HL-60 (cell line): ENCODE results near the gene OTOA.
"Not testable (repeated sequence)": the region's sequence is repeated elsewhere in the genome, so short reads cannot be mapped to it uniquely, and the experiment has no call there.

ENCODE experiments used
- DNase-seq, 2 experiments: peaks; one replicate each; pipeline ENCODE4 v3.0.0-alpha.2; 2010 to 2020; ENCODE audit warnings: low read depth in 1 of 2, low spot score in 1 of 2
- H3K27ac ChIP-seq: fragments of 250-450 bp; sonication (Bioruptor Pico); replicated peaks from 2 replicates; pipeline ENCODE4 v1.5.1; 2020; ENCODE audit warnings: mild to moderate bottlenecking, moderate library complexity
- H3K27me3 ChIP-seq: fragments of 250-450 bp; sonication (Bioruptor Pico); 2 replicates; pipeline ENCODE4 v1.5.1; 2021; ENCODE audit warnings: mild to moderate bottlenecking, moderate library complexity; ENCODE audit not compliant: insufficient read depth, poor library complexity, severe bottlenecking
- H3K4me3 ChIP-seq: replicated peaks from 2 replicates; pipeline ENCODE4 v1.5.1; 2011; ENCODE audit warnings: mild to moderate bottlenecking, control low read depth, low read length; ENCODE audit not compliant: insufficient read depth
- GABPA ChIP-seq: IDR thresholded peaks from 2 replicates; pipeline ENCODE4 v1.6.1; 2012; ENCODE audit warnings: low read depth
- POLR2AphosphoS5 ChIP-seq: IDR thresholded peaks from 2 replicates; pipeline ENCODE4 v1.6.1; 2012; ENCODE audit warnings: low read depth
- SPI1 ChIP-seq: IDR thresholded peaks from 2 replicates; pipeline ENCODE4 v1.6.1; 2012; ENCODE audit warnings: low read depth, mild to moderate bottlenecking, borderline replicate concordance
- TF ChIP-seq, protein P1 (sequence below): IDR thresholded peaks from 2 replicates; pipeline ENCODE4 v1.6.1; 2012; ENCODE audit warnings: low read depth; ENCODE audit not compliant: insufficient replicate concordance
- TF ChIP-seq, protein P2 (sequence below): IDR thresholded peaks from one replicate; pipeline ENCODE4 v1.5.1; 2011; ENCODE audit warnings: low read length, control low read depth, inconsistent platforms; ENCODE audit not compliant: insufficient read depth

The OTOA gene

GRCh38 chr16:21646721-21647561 is 16.8 kb upstream of the OTOA start:
- Histone ChIP-seq H3K27me3 (no peaks in the 10 kb centered on the region), H3K4me3 (no peak overlapping the region), H3K27ac (no peak overlapping the region)
- TF ChIP-seq, protein P1, sequence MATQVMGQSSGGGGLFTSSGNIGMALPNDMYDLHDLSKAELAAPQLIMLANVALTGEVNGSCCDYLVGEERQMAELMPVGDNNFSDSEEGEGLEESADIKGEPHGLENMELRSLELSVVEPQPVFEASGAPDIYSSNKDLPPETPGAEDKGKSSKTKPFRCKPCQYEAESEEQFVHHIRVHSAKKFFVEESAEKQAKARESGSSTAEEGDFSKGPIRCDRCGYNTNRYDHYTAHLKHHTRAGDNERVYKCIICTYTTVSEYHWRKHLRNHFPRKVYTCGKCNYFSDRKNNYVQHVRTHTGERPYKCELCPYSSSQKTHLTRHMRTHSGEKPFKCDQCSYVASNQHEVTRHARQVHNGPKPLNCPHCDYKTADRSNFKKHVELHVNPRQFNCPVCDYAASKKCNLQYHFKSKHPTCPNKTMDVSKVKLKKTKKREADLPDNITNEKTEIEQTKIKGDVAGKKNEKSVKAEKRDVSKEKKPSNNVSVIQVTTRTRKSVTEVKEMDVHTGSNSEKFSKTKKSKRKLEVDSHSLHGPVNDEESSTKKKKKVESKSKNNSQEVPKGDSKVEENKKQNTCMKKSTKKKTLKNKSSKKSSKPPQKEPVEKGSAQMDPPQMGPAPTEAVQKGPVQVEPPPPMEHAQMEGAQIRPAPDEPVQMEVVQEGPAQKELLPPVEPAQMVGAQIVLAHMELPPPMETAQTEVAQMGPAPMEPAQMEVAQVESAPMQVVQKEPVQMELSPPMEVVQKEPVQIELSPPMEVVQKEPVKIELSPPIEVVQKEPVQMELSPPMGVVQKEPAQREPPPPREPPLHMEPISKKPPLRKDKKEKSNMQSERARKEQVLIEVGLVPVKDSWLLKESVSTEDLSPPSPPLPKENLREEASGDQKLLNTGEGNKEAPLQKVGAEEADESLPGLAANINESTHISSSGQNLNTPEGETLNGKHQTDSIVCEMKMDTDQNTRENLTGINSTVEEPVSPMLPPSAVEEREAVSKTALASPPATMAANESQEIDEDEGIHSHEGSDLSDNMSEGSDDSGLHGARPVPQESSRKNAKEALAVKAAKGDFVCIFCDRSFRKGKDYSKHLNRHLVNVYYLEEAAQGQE, result no peak
- TF ChIP-seq SPI1 (no peak), GABPA (no peak), POLR2AphosphoS5 (no peak)
- TF ChIP-seq, protein P2, sequence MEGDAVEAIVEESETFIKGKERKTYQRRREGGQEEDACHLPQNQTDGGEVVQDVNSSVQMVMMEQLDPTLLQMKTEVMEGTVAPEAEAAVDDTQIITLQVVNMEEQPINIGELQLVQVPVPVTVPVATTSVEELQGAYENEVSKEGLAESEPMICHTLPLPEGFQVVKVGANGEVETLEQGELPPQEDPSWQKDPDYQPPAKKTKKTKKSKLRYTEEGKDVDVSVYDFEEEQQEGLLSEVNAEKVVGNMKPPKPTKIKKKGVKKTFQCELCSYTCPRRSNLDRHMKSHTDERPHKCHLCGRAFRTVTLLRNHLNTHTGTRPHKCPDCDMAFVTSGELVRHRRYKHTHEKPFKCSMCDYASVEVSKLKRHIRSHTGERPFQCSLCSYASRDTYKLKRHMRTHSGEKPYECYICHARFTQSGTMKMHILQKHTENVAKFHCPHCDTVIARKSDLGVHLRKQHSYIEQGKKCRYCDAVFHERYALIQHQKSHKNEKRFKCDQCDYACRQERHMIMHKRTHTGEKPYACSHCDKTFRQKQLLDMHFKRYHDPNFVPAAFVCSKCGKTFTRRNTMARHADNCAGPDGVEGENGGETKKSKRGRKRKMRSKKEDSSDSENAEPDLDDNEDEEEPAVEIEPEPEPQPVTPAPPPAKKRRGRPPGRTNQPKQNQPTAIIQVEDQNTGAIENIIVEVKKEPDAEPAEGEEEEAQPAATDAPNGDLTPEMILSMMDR, result no peak
- DNase-seq, result no peak

GRCh38 chr16:21647562-21648164 is 16.1 kb upstream of the OTOA start:
- TF ChIP-seq POLR2AphosphoS5 (no peak), GABPA (no peak), SPI1 (no peak)
- TF ChIP-seq, protein P2, result no peak
- TF ChIP-seq, protein P1, result no peak
- no peak overlapping the region for H3K4me3 ChIP-seq
- no peak overlapping the region for H3K27ac ChIP-seq

DNA sequence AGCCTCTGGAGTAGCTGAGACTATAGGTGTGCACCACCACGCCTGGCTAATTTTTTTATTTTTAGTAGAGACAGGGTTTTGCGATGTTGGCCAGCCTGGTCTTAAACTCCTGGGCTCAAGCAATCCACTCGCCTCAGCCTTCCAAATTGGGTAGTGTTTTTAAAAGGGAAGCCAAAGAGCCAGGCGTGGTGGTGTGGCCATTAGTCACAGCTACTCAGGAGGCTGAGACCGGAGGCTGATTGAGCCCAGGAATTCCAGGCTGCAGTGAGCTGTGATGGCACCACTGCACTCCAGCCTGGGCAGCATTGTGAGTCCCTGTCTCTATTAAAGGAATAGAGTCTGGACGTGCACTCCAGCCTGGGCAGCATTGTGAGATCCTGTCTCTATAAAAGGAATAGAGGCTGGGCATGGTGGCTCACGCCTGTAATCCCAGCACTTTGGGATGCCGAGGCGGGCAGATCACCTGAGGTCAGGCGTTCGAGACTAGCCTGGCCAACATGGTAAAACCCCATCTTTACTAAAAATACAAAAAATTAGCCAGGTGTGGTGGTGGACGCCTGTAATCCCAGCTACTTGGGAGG is 13.9 kb upstream of the OTOA start:
- not testable (repeated sequence) for H3K27me3 ChIP-seq, H3K4me3 ChIP-seq, H3K27ac ChIP-seq, DNase-seq

More at GRCh38 chr16:21647562-21648164, 16.1 kb upstream of the OTOA start:
- no peak for DNase-seq
- H3K27me3 ChIP-seq, result no peaks in the 10 kb centered on the region

- TF ChIP-seq, protein P2, result no peak
- TF ChIP-seq GABPA (no peak), SPI1 (peak; percentile 75; the same call in 1 of the 2 replicates), POLR2AphosphoS5 (peak; percentile 74)
- TF ChIP-seq, protein P1, result no peak
- Histone ChIP-seq H3K4me3 (no peak overlapping the region), H3K27ac (peak overlapping the region; percentile 33), H3K27me3 (no peaks in the 10 kb centered on the region)
- peak; percentile 72 to 88 for DNase-seq
Observed at GRCh38 chr16:21650521-21650920, 13.2 kb upstream of the OTOA start.
